Measurements from ENCODE around the gene STK32C.
"Not testable (repeated sequence)": the region's sequence is repeated elsewhere in the genome, so short reads cannot be mapped to it uniquely, and the experiment has no call there.

Gene STK32C

GRCh38 chr10:132297526-132297925 is 10.2 kb downstream of the STK32C start:
- H3K27me3 Mint-ChIP-seq = peaks cover 11 to 16% of the 10 kb centered on the region in 2 donors
- peaks cover 0 to 4% of the 10 kb centered on the region in 2 donors for H3K36me3 Mint-ChIP-seq
- H3K9me3 Mint-ChIP-seq = no peaks in the 10 kb centered on the region
- DNase-seq = no peak
- no peak overlapping the region for H3K27ac Mint-ChIP-seq
- peaks cover 5 to 10% of the 10 kb centered on the region in 2 donors for H3K4me1 Mint-ChIP-seq
- no peak overlapping the region for H3K4me3 Mint-ChIP-seq
- ATAC-seq (replicated peaks) = peak in 1 of 2 donors; percentile 45

- H3K4me1 Mint-ChIP-seq = peaks cover 5 to 10% of the 10 kb centered on the region in 2 donors
- no peak for ATAC-seq (replicated peaks)
- H3K9me3 Mint-ChIP-seq = no peaks in the 10 kb centered on the region
- H3K27ac Mint-ChIP-seq = no peak overlapping the region
- no peak overlapping the region for H3K4me3 Mint-ChIP-seq
- no peak for DNase-seq
- H3K36me3 Mint-ChIP-seq = peaks cover 0 to 4% of the 10 kb centered on the region in 2 donors
- H3K27me3 Mint-ChIP-seq = peaks cover 11 to 16% of the 10 kb centered on the region in 2 donors
Observed at GRCh38 chr10:132296666-132297443, 10.9 kb downstream of the STK32C start.

- H3K4me1 Mint-ChIP-seq; H3K4me3 Mint-ChIP-seq; H3K36me3 Mint-ChIP-seq; H3K9me3 Mint-ChIP-seq; DNase-seq; ATAC-seq (replicated peaks); H3K27ac Mint-ChIP-seq: not testable (repeated sequence)
- H3K27me3 Mint-ChIP-seq = peaks cover 11 to 16% of the 10 kb centered on the region in 2 donors
Observed at GRCh38 chr10:132295481-132295880, 12.3 kb downstream of the STK32C start.

GRCh38 chr10:132294561-132295318 is 13.0 kb downstream of the STK32C start:
- H3K9me3 Mint-ChIP-seq = no peaks in the 10 kb centered on the region
- H3K36me3 Mint-ChIP-seq = peaks cover 0 to 4% of the 10 kb centered on the region in 2 donors
- H3K4me1 Mint-ChIP-seq = peaks cover 0 to 10% of the 10 kb centered on the region in 2 donors
- peaks cover 11 to 16% of the 10 kb centered on the region in 2 donors for H3K27me3 Mint-ChIP-seq
- ATAC-seq (replicated peaks) (no peak), DNase-seq (no peak)
- H3K27ac Mint-ChIP-seq = no peak overlapping the region
- H3K4me3 Mint-ChIP-seq = no peak overlapping the region

- H3K27ac Mint-ChIP-seq = no peak overlapping the region
- H3K4me1 Mint-ChIP-seq = peaks cover 0 to 10% of the 10 kb centered on the region in 2 donors
- H3K9me3 Mint-ChIP-seq = no peaks in the 10 kb centered on the region
- peaks cover 0 to 4% of the 10 kb centered on the region in 2 donors for H3K36me3 Mint-ChIP-seq
- ATAC-seq (replicated peaks) (no peak), DNase-seq (no peak)
- H3K4me3 Mint-ChIP-seq = no peak overlapping the region
- peaks cover 11 to 16% of the 10 kb centered on the region in 2 donors for H3K27me3 Mint-ChIP-seq
Observed at GRCh38 chr10:132293813-132294520, 13.8 kb downstream of the STK32C start.

- Mint-ChIP-seq H3K27ac (no peak overlapping the region), H3K4me3 (no peak overlapping the region), H3K9me3 (no peaks in the 10 kb centered on the region), H3K36me3 (peaks cover 0 to 4% of the 10 kb centered on the region in 2 donors), H3K27me3 (peaks cover 11 to 16% of the 10 kb centered on the region in 2 donors), H3K4me1 (peaks cover 0 to 10% of the 10 kb centered on the region in 2 donors)
- DNase-seq = no peak
- ATAC-seq (replicated peaks) = no peak
Observed at GRCh38 chr10:132293201-132293812, 14.4 kb downstream of the STK32C start.

GRCh38 chr10:132292287-132293200 is 15.2 kb downstream of the STK32C start:
- H3K4me3 Mint-ChIP-seq = no peak overlapping the region
- no peak for DNase-seq
- H3K27ac Mint-ChIP-seq = no peak overlapping the region
- H3K4me1 Mint-ChIP-seq = peaks cover 0 to 7% of the 10 kb centered on the region in 2 donors
- H3K27me3 Mint-ChIP-seq = peaks cover 16 to 17% of the 10 kb centered on the region in 2 donors
- peaks cover 0 to 4% of the 10 kb centered on the region in 2 donors for H3K36me3 Mint-ChIP-seq
- ATAC-seq (replicated peaks) = no peak
- no peaks in the 10 kb centered on the region for H3K9me3 Mint-ChIP-seq

- Mint-ChIP-seq H3K4me1 (peaks cover 0 to 3% of the 10 kb centered on the region in 2 donors), H3K27ac (no peak overlapping the region)
Observed at GRCh38 chr10:132291826-132292225, 15.9 kb downstream of the STK32C start.

GRCh38 chr10:132290631-132291030 is 17.1 kb downstream of the STK32C start:
- Mint-ChIP-seq H3K27me3 (peaks cover 12 to 14% of the 10 kb centered on the region in 2 donors), H3K4me3 (no peak overlapping the region), H3K4me1 (no peaks in the 10 kb centered on the region), H3K27ac (no peak overlapping the region), H3K36me3 (peaks cover 0 to 4% of the 10 kb centered on the region in 2 donors), H3K9me3 (no peaks in the 10 kb centered on the region)
- ATAC-seq (replicated peaks) (no peak), DNase-seq (no peak)

More at GRCh38 chr10:132291826-132292225, 15.9 kb downstream of the STK32C start:
- ATAC-seq (replicated peaks) = no peak
- Mint-ChIP-seq H3K27me3 (peaks cover 12 to 15% of the 10 kb centered on the region in 2 donors), H3K4me3 (no peak overlapping the region), H3K36me3 (peaks cover 0 to 4% of the 10 kb centered on the region in 2 donors), H3K9me3 (no peaks in the 10 kb centered on the region)
- DNase-seq = no peak

GRCh38 chr10:132289439-132289838 is 18.3 kb downstream of the STK32C start:
- Mint-ChIP-seq H3K27ac (no peak overlapping the region), H3K4me3 (no peak overlapping the region), H3K27me3 (peaks cover 14 to 19% of the 10 kb centered on the region in 2 donors), H3K4me1 (peaks cover 0 to 2% of the 10 kb centered on the region in 2 donors), H3K36me3 (no peaks in the 10 kb centered on the region), H3K9me3 (no peaks in the 10 kb centered on the region)
- ATAC-seq (replicated peaks) = no peak
- no peak for DNase-seq

- Mint-ChIP-seq H3K36me3 (peaks cover 0 to 3% of the 10 kb centered on the region in 2 donors), H3K27me3 (peaks cover 8 to 24% of the 10 kb centered on the region in 2 donors)
Observed at GRCh38 chr10:132283604-132284382, 24.0 kb downstream of the STK32C start.

More at GRCh38 chr10:132283604-132284382, 24.0 kb downstream of the STK32C start:
- no peak overlapping the region for H3K4me3 Mint-ChIP-seq
- no peak for DNase-seq
- H3K9me3 Mint-ChIP-seq = peaks cover 0 to 5% of the 10 kb centered on the region in 2 donors
- H3K4me1 Mint-ChIP-seq = peaks cover 14 to 16% of the 10 kb centered on the region in 2 donors
- no peak overlapping the region for H3K27ac Mint-ChIP-seq
- no peak for ATAC-seq (replicated peaks)

Data from stimulated activated naive B cell treated with anti-CD40 and anti-IgM and Interleukin-4, amounts not matched to agents 10 μg/mL and 1 μg/mL and 100 μg/mL, for 72 hours (primary cell).